ENCODE measurements around the gene LUC7L3. TPM values are rescaled to one million over a fixed set of nuclear protein-coding genes. Genes with fewer than 3 reads are reported as not detected.

Gene LUC7L3
- total RNA-seq, 4 donors from 2014 or later, result 18.0 to 95.2 (median 31.5) TPM

- no peak for DNase-seq
- Histone ChIP-seq H3K9me3 (no peaks in the 10 kb centered on the region), H3K36me3 (no peaks in the 10 kb centered on the region), H3K27me3 (no peaks in the 10 kb centered on the region), H3K4me1 (peaks cover 0 to 20% (median 2%) of the 10 kb centered on the region in 3 donors), H3K4me3 (no peak overlapping the region), H3K27ac (no peak overlapping the region)
- TF ChIP-seq POLR2A (IDR thresholded peaks at IDR 0.05) (no peak), CTCF (IDR thresholded peaks at IDR 0.05) (no peak)
- intact Hi-C loops (cut with DNase I), result no loop called here
- WGBS, 2 donors, result 90 to 93% methylated on average over 2 of the region's 2 CpGs
These were observed 50.9 kb downstream of the LUC7L3 start for GRCh38 chr17:50770346-50770745.

GRCh38 chr17:50771991-50772785 is 52.8 kb downstream of the LUC7L3 start:
- intact Hi-C loops (cut with DNase I), result no loop called here
- WGBS, 2 donors, result 71 to 77% methylated on average over 12 to 13 of the region's 15 CpGs
- no peak for TF ChIP-seq POLR2A (IDR thresholded peaks at IDR 0.05)
- TF ChIP-seq CTCF (IDR thresholded peaks at IDR 0.05), result no peak
- no peak overlapping the region for H3K27ac ChIP-seq
- no peak for DNase-seq
- H3K4me3 ChIP-seq, result no peak overlapping the region
- H3K9me3 ChIP-seq, result no peaks in the 10 kb centered on the region
- H3K36me3 ChIP-seq, result no peaks in the 10 kb centered on the region
- peaks cover 0 to 10% (median 0%) of the 10 kb centered on the region in 3 donors for H3K4me1 ChIP-seq
- no peaks in the 10 kb centered on the region for H3K27me3 ChIP-seq

GRCh38 chr17:50774225-50774803 is 54.9 kb downstream of the LUC7L3 start:
- H3K4me1 ChIP-seq, result no peaks in the 10 kb centered on the region
- H3K27me3 ChIP-seq, result no peaks in the 10 kb centered on the region
- TF ChIP-seq POLR2A (IDR thresholded peaks at IDR 0.05) (no peak), CTCF (IDR thresholded peaks at IDR 0.05) (no peak)
- no peak for DNase-seq
- H3K4me3 ChIP-seq, result no peak overlapping the region
- 86 to 87% methylated on average over 7 of the region's 7 CpGs for WGBS, 2 donors
- H3K27ac ChIP-seq, result no peak overlapping the region
- no peaks in the 10 kb centered on the region for H3K9me3 ChIP-seq
- H3K36me3 ChIP-seq, result no peaks in the 10 kb centered on the region
- intact Hi-C loops (cut with DNase I), result no loop called here

- WGBS, 2 donors, result 94 to 97% methylated on average over 3 of the region's 3 CpGs
- no peak for DNase-seq
- TF ChIP-seq POLR2A (IDR thresholded peaks at IDR 0.05) (no peak), CTCF (IDR thresholded peaks at IDR 0.05) (no peak)
These were observed 56.5 kb downstream of the LUC7L3 start for GRCh38 chr17:50775926-50776325.

GRCh38 chr17:50778471-50778870 is 59.1 kb downstream of the LUC7L3 start:
- Histone ChIP-seq H3K9me3 (no peaks in the 10 kb centered on the region), H3K36me3 (no peaks in the 10 kb centered on the region), H3K4me3 (no peak overlapping the region), H3K27me3 (no peaks in the 10 kb centered on the region), H3K27ac (no peak overlapping the region), H3K4me1 (peaks cover 0 to 7% (median 3%) of the 10 kb centered on the region in 3 donors)
- no peak for DNase-seq
- no peak for TF ChIP-seq CTCF (IDR thresholded peaks at IDR 0.05)
- no peak for TF ChIP-seq POLR2A (IDR thresholded peaks at IDR 0.05)
- 85 to 89% methylated on average over 8 of the region's 8 CpGs for WGBS, 2 donors
- intact Hi-C loops (cut with DNase I), result no loop called here

More at GRCh38 chr17:50775926-50776325, 56.5 kb downstream of the LUC7L3 start:
- intact Hi-C loops (cut with DNase I), result no loop called here
- H3K4me3 ChIP-seq, result no peak overlapping the region
- no peaks in the 10 kb centered on the region for H3K9me3 ChIP-seq
- no peak overlapping the region for H3K27ac ChIP-seq
- no peaks in the 10 kb centered on the region for H3K27me3 ChIP-seq
- H3K36me3 ChIP-seq, result no peaks in the 10 kb centered on the region
- H3K4me1 ChIP-seq, result no peaks in the 10 kb centered on the region
